Smooth muscle cell of the brain vasculature (primary cell): ENCODE measurements around the gene SLC51B.
"Not testable (repeated sequence)": the region's sequence is repeated elsewhere in the genome, so short reads cannot be mapped to it uniquely, and the experiment has no call there.

Experiments used
- DNase-seq: peaks from one replicate; pipeline ENCODE4 v3.0.0-alpha.2; 2012; ENCODE audit warnings: low read depth, low spot score

Gene SLC51B

GRCh38 chr15:65044724-65045481 is at the start of gene SLC51B:
TSS of gene SLC51B (plus strand) at chr15:65045387. CDS start at chr15:65050005, 4,618 bp downstream.
- no peak for DNase-seq

GRCh38 chr15:64997066-64997465 is 48.1 kb upstream of the SLC51B start:
- no peak for DNase-seq

GRCh38 chr15:64997745-64998375 is 47.3 kb upstream of the SLC51B start:
- no peak for DNase-seq

GRCh38 chr15:65004993-65005392 is 40.2 kb upstream of the SLC51B start:
- no peak for DNase-seq

- DNase-seq: no peak
These were observed 38.3 kb upstream of the SLC51B start for GRCh38 chr15:65006876-65007275.

GRCh38 chr15:65008983-65009382 is 36.2 kb upstream of the SLC51B start:
- DNase-seq: no peak

- DNase-seq: not testable (repeated sequence)
These were observed 34.0 kb upstream of the SLC51B start for GRCh38 chr15:65011198-65011597.

- DNase-seq: no peak
These were observed 24.8 kb upstream of the SLC51B start for GRCh38 chr15:65020419-65020818.

GRCh38 chr15:65021488-65021887 is 23.7 kb upstream of the SLC51B start:
- DNase-seq: no peak

GRCh38 chr15:65026756-65027155 is 18.4 kb upstream of the SLC51B start:
- DNase-seq: no peak

- DNase-seq: no peak
These were observed 17.6 kb upstream of the SLC51B start for GRCh38 chr15:65027593-65027992.

- no peak for DNase-seq
These were observed 16.8 kb upstream of the SLC51B start for GRCh38 chr15:65028338-65028737.

- peak; percentile 45 for DNase-seq
These were observed 16.1 kb upstream of the SLC51B start, which contains the start of gene MTFMT for GRCh38 chr15:65028921-65029735. TSS of gene MTFMT (minus strand) at chr15:65029639. CDS start at chr15:65029613, 26 bp downstream.

GRCh38 chr15:65029736-65030208 is 15.4 kb upstream of the SLC51B start:
- no peak for DNase-seq

GRCh38 chr15:65032801-65033537 is 12.2 kb upstream of the SLC51B start:
- DNase-seq: no peak

- no peak for DNase-seq
These were observed 11.4 kb upstream of the SLC51B start for GRCh38 chr15:65033659-65034269.

- no peak for DNase-seq
These were observed 10.5 kb upstream of the SLC51B start for GRCh38 chr15:65034719-65035118.

- no peak for DNase-seq
These were observed 7.9 kb upstream of the SLC51B start for GRCh38 chr15:65037309-65037708.

GRCh38 chr15:65038428-65038827 is 6.8 kb upstream of the SLC51B start:
- no peak for DNase-seq

- no peak for DNase-seq
These were observed 6.4 kb upstream of the SLC51B start for GRCh38 chr15:65038836-65039235.

GRCh38 chr15:65040461-65040860 is 4.7 kb upstream of the SLC51B start:
- no peak for DNase-seq
